ENCODE results near the gene MED1.

Gene MED1

GRCh38 chr17:39364236-39365025 lies 86.6 kb downstream of the MED1 start:
- no peaks in the 10 kb centered on the region for H3K27me3 ChIP-seq (ENCODE audit: insufficient read depth, low read depth, severe bottlenecking)
- H3K4me3 ChIP-seq (ENCODE audit: low read depth, low read length), result no peak overlapping the region
- DNase-seq, result no peak
- H3K36me3 ChIP-seq, result no peaks in the 10 kb centered on the region
- H3K27ac ChIP-seq, result no peak overlapping the region
- no peaks in the 10 kb centered on the region for H3K9me3 ChIP-seq (ENCODE audit: severe bottlenecking)
- TF ChIP-seq, protein P1, sequence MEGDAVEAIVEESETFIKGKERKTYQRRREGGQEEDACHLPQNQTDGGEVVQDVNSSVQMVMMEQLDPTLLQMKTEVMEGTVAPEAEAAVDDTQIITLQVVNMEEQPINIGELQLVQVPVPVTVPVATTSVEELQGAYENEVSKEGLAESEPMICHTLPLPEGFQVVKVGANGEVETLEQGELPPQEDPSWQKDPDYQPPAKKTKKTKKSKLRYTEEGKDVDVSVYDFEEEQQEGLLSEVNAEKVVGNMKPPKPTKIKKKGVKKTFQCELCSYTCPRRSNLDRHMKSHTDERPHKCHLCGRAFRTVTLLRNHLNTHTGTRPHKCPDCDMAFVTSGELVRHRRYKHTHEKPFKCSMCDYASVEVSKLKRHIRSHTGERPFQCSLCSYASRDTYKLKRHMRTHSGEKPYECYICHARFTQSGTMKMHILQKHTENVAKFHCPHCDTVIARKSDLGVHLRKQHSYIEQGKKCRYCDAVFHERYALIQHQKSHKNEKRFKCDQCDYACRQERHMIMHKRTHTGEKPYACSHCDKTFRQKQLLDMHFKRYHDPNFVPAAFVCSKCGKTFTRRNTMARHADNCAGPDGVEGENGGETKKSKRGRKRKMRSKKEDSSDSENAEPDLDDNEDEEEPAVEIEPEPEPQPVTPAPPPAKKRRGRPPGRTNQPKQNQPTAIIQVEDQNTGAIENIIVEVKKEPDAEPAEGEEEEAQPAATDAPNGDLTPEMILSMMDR (IDR thresholded peaks at IDR 0.05; ENCODE audit: low read depth, low read length), result no peak

- H3K9me3 ChIP-seq (ENCODE audit: severe bottlenecking), result no peaks in the 10 kb centered on the region
- H3K4me3 ChIP-seq (ENCODE audit: low read depth, low read length), result no peak overlapping the region
- H3K27me3 ChIP-seq (ENCODE audit: insufficient read depth, low read depth, severe bottlenecking), result no peaks in the 10 kb centered on the region
Observed at GRCh38 chr17:39361064-39361463, 90.0 kb downstream of the MED1 start.

DNA sequence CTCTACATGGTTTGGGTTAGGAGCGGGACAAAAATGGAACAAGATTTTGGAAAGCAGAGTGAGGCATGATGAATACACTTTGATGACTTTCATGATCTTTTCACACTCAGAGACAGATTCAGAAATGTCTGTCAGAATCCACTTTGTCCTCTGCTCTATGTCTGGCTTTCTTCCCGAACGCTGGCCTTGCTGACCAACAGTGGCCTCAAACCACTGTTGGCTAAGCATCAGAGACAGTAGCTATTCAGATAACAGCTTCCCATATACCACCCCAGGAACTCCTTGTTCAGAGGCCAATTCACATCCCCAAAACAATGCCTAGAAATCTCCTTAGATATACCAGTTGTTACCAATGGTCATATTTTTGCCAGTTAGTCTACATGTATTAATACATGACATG lies 90.5 kb downstream of the MED1 start:
- Histone ChIP-seq H3K36me3 (no peaks in the 10 kb centered on the region), H3K27ac (no peak overlapping the region), H3K4me3 (ENCODE audit: low read depth, low read length) (no peak overlapping the region), H3K27me3 (ENCODE audit: insufficient read depth, low read depth, severe bottlenecking) (no peaks in the 10 kb centered on the region), H3K9me3 (ENCODE audit: severe bottlenecking) (no peaks in the 10 kb centered on the region)
- TF ChIP-seq, protein P1 (IDR thresholded peaks at IDR 0.05; ENCODE audit: low read depth, low read length), result no peak
- no peak for DNase-seq

More at GRCh38 chr17:39361064-39361463, 90.0 kb downstream of the MED1 start:
- no peak for DNase-seq
- no peaks in the 10 kb centered on the region for H3K36me3 ChIP-seq
- TF ChIP-seq, protein P1 (IDR thresholded peaks at IDR 0.05; ENCODE audit: low read depth, low read length), result no peak
- H3K27ac ChIP-seq, result no peak overlapping the region

- Histone ChIP-seq H3K36me3 (no peaks in the 10 kb centered on the region), H3K9me3 (ENCODE audit: severe bottlenecking) (no peaks in the 10 kb centered on the region), H3K27ac (no peak overlapping the region), H3K4me3 (ENCODE audit: low read depth, low read length) (no peak overlapping the region), H3K27me3 (ENCODE audit: insufficient read depth, low read depth, severe bottlenecking) (no peaks in the 10 kb centered on the region)
- TF ChIP-seq, protein P1 (IDR thresholded peaks at IDR 0.05; ENCODE audit: low read depth, low read length), result no peak
- DNase-seq, result no peak
Observed at GRCh38 chr17:39359994-39360393, 91.1 kb downstream of the MED1 start.

- no peaks in the 10 kb centered on the region for H3K36me3 ChIP-seq
- no peak for DNase-seq
- TF ChIP-seq, protein P1 (IDR thresholded peaks at IDR 0.05; ENCODE audit: low read depth, low read length), result no peak
- H3K4me3 ChIP-seq (ENCODE audit: low read depth, low read length), result no peak overlapping the region
- H3K27me3 ChIP-seq (ENCODE audit: insufficient read depth, low read depth, severe bottlenecking), result no peaks in the 10 kb centered on the region
- H3K9me3 ChIP-seq (ENCODE audit: severe bottlenecking), result no peaks in the 10 kb centered on the region
- H3K27ac ChIP-seq, result no peak overlapping the region
Observed at GRCh38 chr17:39357986-39358385, 93.1 kb downstream of the MED1 start.

DNA sequence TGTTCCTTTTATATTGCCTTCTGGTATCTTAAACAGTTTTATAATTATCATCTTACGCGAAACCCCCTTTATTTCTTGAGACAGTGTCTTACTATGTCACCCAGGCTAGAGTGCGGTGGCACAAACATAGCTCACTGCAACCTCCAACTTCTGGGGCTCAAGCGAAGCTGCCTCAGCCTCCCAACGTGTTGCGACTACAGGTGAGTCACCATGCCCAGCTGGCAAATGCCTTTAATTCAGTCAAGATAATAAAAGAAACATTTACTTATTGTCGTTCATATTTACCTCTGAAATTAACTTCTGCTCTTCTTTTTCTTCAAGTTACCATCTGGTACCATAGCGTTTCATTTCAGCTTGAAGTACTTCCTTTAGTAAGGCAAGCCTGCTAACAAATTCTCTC lies 93.6 kb downstream of the MED1 start:
- Histone ChIP-seq H3K4me3 (ENCODE audit: low read depth, low read length) (no peak overlapping the region), H3K27me3 (ENCODE audit: insufficient read depth, low read depth, severe bottlenecking) (no peaks in the 10 kb centered on the region), H3K9me3 (ENCODE audit: severe bottlenecking) (no peaks in the 10 kb centered on the region), H3K27ac (no peak overlapping the region), H3K36me3 (no peaks in the 10 kb centered on the region)
- TF ChIP-seq, protein P1 (IDR thresholded peaks at IDR 0.05; ENCODE audit: low read depth, low read length), result no peak
- no peak for DNase-seq

Measured in WERI-Rb-1 (cell line).